ENCODE data around the gene CLIP3. TPM values are rescaled to one million over a fixed set of nuclear protein-coding genes. Genes with fewer than 3 reads are reported as not detected.
A peak's percentile ranks its signal among the peaks of the same experiment; 100 is the strongest.
"Not testable (repeated sequence)": the region's sequence is repeated elsewhere in the genome, so short reads cannot be mapped to it uniquely, and the experiment has no call there.

The CLIP3 gene
- total and polyA plus RNA-seq, 7 experiments from 2014 or later: 1.1 to 5.2 (median 3.1) TPM

GRCh38 chr19:35986664-35987570, 45.8 kb downstream of the CLIP3 start:
- H3K9me3 ChIP-seq (ENCODE audit: control insufficient read depth in 2 of 3, low read length in 3 of 3): no peaks in the 10 kb centered on the region
- H3K27me3 ChIP-seq (ENCODE audit: control insufficient read depth in 2 of 2, insufficient read depth in 2 of 2, low read length in 2 of 2): peaks cover 0 to 4% of the 10 kb centered on the region in 2 donors
- ATAC-seq (peak; percentile 77), DNase-seq (peak in 1 of 9 donors; percentile 29)
- Mint-ChIP-seq H3K27ac (no peak overlapping the region), H3K9me3 (peaks cover 0 to 6% (median 0%) of the 10 kb centered on the region in 11 donors), H3K4me3 (peak overlapping the region; percentile 66 to 87 (median 82)), H3K36me3 (peaks cover 0 to 8% (median 0%) of the 10 kb centered on the region in 5 donors), H3K4me1 (peaks cover 0 to 8% (median 7%) of the 10 kb centered on the region in 7 donors), H3K27me3 (peaks cover 33 to 54% (median 40%) of the 10 kb centered on the region in 5 donors)
- intact Hi-C loops (cut with micrococcal nuclease): no loop called here
- H3K4me1 ChIP-seq (ENCODE audit: control insufficient read depth in 2 of 2, insufficient read depth in 2 of 2, low read length in 2 of 2): no peaks in the 10 kb centered on the region
- no peaks in the 10 kb centered on the region for H3K36me3 ChIP-seq (ENCODE audit: control insufficient read depth in 2 of 3, insufficient read depth in 3 of 3, low read length in 3 of 3)
- POLR2A ChIA-PET: no interaction called here
- no peak overlapping the region for H3K27ac ChIP-seq (ENCODE audit: low read depth, low read length)
- CTCF ChIA-PET: no interaction called here
- H3K4me3 ChIP-seq (ENCODE audit: low read length): peak overlapping the region; percentile 33

GRCh38 chr19:35986111-35986510, 46.6 kb downstream of the CLIP3 start:
- H3K27me3 ChIP-seq (ENCODE audit: control insufficient read depth in 2 of 2, insufficient read depth in 2 of 2, low read length in 2 of 2): peaks cover 0 to 4% of the 10 kb centered on the region in 2 donors
- H3K27me3 Mint-ChIP-seq: peaks cover 35 to 54% (median 40%) of the 10 kb centered on the region in 5 donors
- intact Hi-C loops (cut with micrococcal nuclease): no loop called here
- H3K9me3 Mint-ChIP-seq: peaks cover 0 to 6% (median 0%) of the 10 kb centered on the region in 11 donors
- H3K27ac Mint-ChIP-seq: no peak overlapping the region
- H3K4me3 Mint-ChIP-seq: peak overlapping the region in 7 of 10 donors; percentile 57 to 85 (median 77)
- peaks cover 0 to 8% (median 7%) of the 10 kb centered on the region in 7 donors for H3K4me1 Mint-ChIP-seq
- no peak for ATAC-seq
- no peak overlapping the region for H3K27ac ChIP-seq (ENCODE audit: low read depth, low read length)
- ChIA-PET POLR2A (no interaction called here), CTCF (no interaction called here)
- H3K9me3 ChIP-seq (ENCODE audit: control insufficient read depth in 2 of 3, low read length in 3 of 3): no peaks in the 10 kb centered on the region
- DNase-seq: no peak
- H3K36me3 Mint-ChIP-seq: peaks cover 0 to 8% (median 0%) of the 10 kb centered on the region in 5 donors
- H3K4me1 ChIP-seq (ENCODE audit: control insufficient read depth in 2 of 2, insufficient read depth in 2 of 2, low read length in 2 of 2): no peaks in the 10 kb centered on the region
- H3K36me3 ChIP-seq (ENCODE audit: control insufficient read depth in 2 of 3, insufficient read depth in 3 of 3, low read length in 3 of 3): no peaks in the 10 kb centered on the region
- no peak overlapping the region for H3K4me3 ChIP-seq (ENCODE audit: low read length)

GRCh38 chr19:35983177-35983576, 49.5 kb downstream of the CLIP3 start:
- Mint-ChIP-seq H3K27ac (no peak overlapping the region), H3K36me3 (peaks cover 0 to 11% (median 0%) of the 10 kb centered on the region in 5 donors), H3K4me3 (no peak overlapping the region), H3K4me1 (peaks cover 0 to 8% (median 7%) of the 10 kb centered on the region in 7 donors), H3K27me3 (peaks cover 38 to 64% (median 56%) of the 10 kb centered on the region in 5 donors), H3K9me3 (peaks cover 0 to 7% (median 0%) of the 10 kb centered on the region in 11 donors)
- no peak for DNase-seq
- intact Hi-C loops (cut with micrococcal nuclease): no loop called here
- Histone ChIP-seq H3K36me3 (ENCODE audit: control insufficient read depth in 2 of 3, insufficient read depth in 3 of 3, low read length in 3 of 3) (no peaks in the 10 kb centered on the region), H3K27me3 (ENCODE audit: control insufficient read depth in 2 of 2, insufficient read depth in 2 of 2, low read length in 2 of 2) (peaks cover 0 to 4% of the 10 kb centered on the region in 2 donors), H3K4me1 (ENCODE audit: control insufficient read depth in 2 of 2, insufficient read depth in 2 of 2, low read length in 2 of 2) (no peaks in the 10 kb centered on the region), H3K9me3 (ENCODE audit: control insufficient read depth in 2 of 3, low read length in 3 of 3) (no peaks in the 10 kb centered on the region), H3K4me3 (ENCODE audit: low read length) (no peak overlapping the region), H3K27ac (ENCODE audit: low read depth, low read length) (no peak overlapping the region)
- ATAC-seq: no peak
- CTCF ChIA-PET: no interaction called here
- POLR2A ChIA-PET: no interaction called here

- ATAC-seq; DNase-seq; H3K27ac Mint-ChIP-seq; intact Hi-C loops (cut with micrococcal nuclease); H3K27me3 ChIP-seq (ENCODE audit: control insufficient read depth in 2 of 2, insufficient read depth in 2 of 2, low read length in 2 of 2); H3K36me3 ChIP-seq (ENCODE audit: control insufficient read depth in 2 of 3, insufficient read depth in 3 of 3, low read length in 3 of 3); H3K9me3 Mint-ChIP-seq; H3K4me1 ChIP-seq (ENCODE audit: control insufficient read depth in 2 of 2, insufficient read depth in 2 of 2, low read length in 2 of 2); H3K27ac ChIP-seq (ENCODE audit: low read depth, low read length); POLR2A ChIA-PET; H3K4me3 Mint-ChIP-seq; H3K4me3 ChIP-seq (ENCODE audit: low read length); H3K4me1 Mint-ChIP-seq; H3K9me3 ChIP-seq (ENCODE audit: control insufficient read depth in 2 of 3, low read length in 3 of 3): not testable (repeated sequence)
- peaks cover 27 to 56% (median 46%) of the 10 kb centered on the region in 5 donors for H3K27me3 Mint-ChIP-seq
- H3K36me3 Mint-ChIP-seq: peaks cover 0 to 11% (median 0%) of the 10 kb centered on the region in 5 donors
- CTCF ChIA-PET: interaction anchor here (0.6 kb wide), 1 partner anchor 82 kb away, joined by 3 read pairs; no protein-coding TSS in a partner anchor
Measured at GRCh38 chr19:35980997-35981396, 51.7 kb downstream of the CLIP3 start.

- Histone ChIP-seq H3K9me3 (ENCODE audit: control insufficient read depth in 2 of 3, low read length in 3 of 3) (no peaks in the 10 kb centered on the region), H3K4me3 (ENCODE audit: low read length) (no peak overlapping the region), H3K27ac (ENCODE audit: low read depth, low read length) (no peak overlapping the region), H3K4me1 (ENCODE audit: control insufficient read depth in 2 of 2, insufficient read depth in 2 of 2, low read length in 2 of 2) (no peaks in the 10 kb centered on the region), H3K36me3 (ENCODE audit: control insufficient read depth in 2 of 3, insufficient read depth in 3 of 3, low read length in 3 of 3) (no peaks in the 10 kb centered on the region), H3K27me3 (ENCODE audit: control insufficient read depth in 2 of 2, insufficient read depth in 2 of 2, low read length in 2 of 2) (peaks cover 0 to 3% of the 10 kb centered on the region in 2 donors)
- H3K9me3 Mint-ChIP-seq: peaks cover 0 to 4% (median 0%) of the 10 kb centered on the region in 11 donors
- intact Hi-C loops (cut with micrococcal nuclease): no loop called here
- H3K4me1 Mint-ChIP-seq: no peaks in the 10 kb centered on the region
- ChIA-PET POLR2A (interaction anchor here (0.7 kb wide), 1 partner anchor 543 kb away, joined by 4 read pairs; no protein-coding TSS in a partner anchor), CTCF (no interaction called here)
- peak overlapping the region in 1 of 9 donors; percentile 46 for H3K27ac Mint-ChIP-seq
- H3K4me3 Mint-ChIP-seq: no peak overlapping the region
- peaks cover 0 to 4% (median 0%) of the 10 kb centered on the region in 5 donors for H3K36me3 Mint-ChIP-seq
- ATAC-seq (no peak), DNase-seq (no peak)
- peaks cover 9 to 43% (median 27%) of the 10 kb centered on the region in 5 donors for H3K27me3 Mint-ChIP-seq
Measured at GRCh38 chr19:35978832-35979365, 53.8 kb downstream of the CLIP3 start.

- DNase-seq (no peak), ATAC-seq (no peak)
- peaks cover 0 to 3% of the 10 kb centered on the region in 2 donors for H3K27me3 ChIP-seq (ENCODE audit: control insufficient read depth in 2 of 2, insufficient read depth in 2 of 2, low read length in 2 of 2)
- H3K27ac Mint-ChIP-seq: no peak overlapping the region
- CTCF ChIA-PET: no interaction called here
- no peak overlapping the region for H3K4me3 ChIP-seq (ENCODE audit: low read length)
- no peaks in the 10 kb centered on the region for H3K9me3 ChIP-seq (ENCODE audit: control insufficient read depth in 2 of 3, low read length in 3 of 3)
- H3K4me1 Mint-ChIP-seq: no peaks in the 10 kb centered on the region
- H3K4me3 Mint-ChIP-seq: no peak overlapping the region
- H3K4me1 ChIP-seq (ENCODE audit: control insufficient read depth in 2 of 2, insufficient read depth in 2 of 2, low read length in 2 of 2): no peaks in the 10 kb centered on the region
- H3K9me3 Mint-ChIP-seq: peaks cover 0 to 4% (median 0%) of the 10 kb centered on the region in 11 donors
- H3K27ac ChIP-seq (ENCODE audit: low read depth, low read length): no peak overlapping the region
- POLR2A ChIA-PET: no interaction called here
- intact Hi-C loops (cut with micrococcal nuclease): no loop called here
- H3K36me3 Mint-ChIP-seq: peaks cover 0 to 4% (median 0%) of the 10 kb centered on the region in 5 donors
- H3K36me3 ChIP-seq (ENCODE audit: control insufficient read depth in 2 of 3, insufficient read depth in 3 of 3, low read length in 3 of 3): no peaks in the 10 kb centered on the region
- peaks cover 8 to 38% (median 25%) of the 10 kb centered on the region in 5 donors for H3K27me3 Mint-ChIP-seq
Measured at GRCh38 chr19:35978271-35978670, 54.4 kb downstream of the CLIP3 start.
